HG03196 (cell line): ENCODE data around the gene NTRK2.

Experiments
- ATAC-seq: cut with Tn5 transposase; IDR thresholded peaks from one replicate; pipeline ENCODE4 v1.9.1; 2021; ENCODE audit not compliant: unreplicated experiment

NTRK2 gene

GRCh38 chr9:84779883-84780282, 110.4 kb downstream of the NTRK2 start:
- ATAC-seq = no peak

- ATAC-seq = no peak
Observed at GRCh38 chr9:84780385-84780784, 110.9 kb downstream of the NTRK2 start.

DNA sequence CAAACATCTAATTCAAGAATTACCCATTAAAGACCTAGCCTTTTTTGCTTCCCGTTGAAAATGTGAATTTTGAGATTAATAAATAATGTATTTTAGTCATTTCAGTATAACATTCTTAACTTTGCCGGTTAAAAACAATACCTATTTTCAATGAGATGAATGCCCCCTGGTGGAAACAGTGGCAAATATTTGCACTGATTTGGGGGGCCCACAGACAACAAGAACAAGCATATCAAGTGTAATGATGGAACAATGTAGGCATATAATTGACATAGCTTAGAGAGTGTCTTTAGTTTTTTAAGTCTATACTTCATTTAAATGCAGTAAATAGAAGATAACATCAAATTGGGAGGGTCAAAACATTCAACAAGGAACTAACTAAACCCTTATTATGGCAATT, 111.9 kb downstream of the NTRK2 start:
- ATAC-seq = no peak

- ATAC-seq = no peak
Observed at GRCh38 chr9:84781931-84782866, 112.7 kb downstream of the NTRK2 start.

GRCh38 chr9:84785792-84786547, 116.4 kb downstream of the NTRK2 start:
- ATAC-seq = no peak

DNA sequence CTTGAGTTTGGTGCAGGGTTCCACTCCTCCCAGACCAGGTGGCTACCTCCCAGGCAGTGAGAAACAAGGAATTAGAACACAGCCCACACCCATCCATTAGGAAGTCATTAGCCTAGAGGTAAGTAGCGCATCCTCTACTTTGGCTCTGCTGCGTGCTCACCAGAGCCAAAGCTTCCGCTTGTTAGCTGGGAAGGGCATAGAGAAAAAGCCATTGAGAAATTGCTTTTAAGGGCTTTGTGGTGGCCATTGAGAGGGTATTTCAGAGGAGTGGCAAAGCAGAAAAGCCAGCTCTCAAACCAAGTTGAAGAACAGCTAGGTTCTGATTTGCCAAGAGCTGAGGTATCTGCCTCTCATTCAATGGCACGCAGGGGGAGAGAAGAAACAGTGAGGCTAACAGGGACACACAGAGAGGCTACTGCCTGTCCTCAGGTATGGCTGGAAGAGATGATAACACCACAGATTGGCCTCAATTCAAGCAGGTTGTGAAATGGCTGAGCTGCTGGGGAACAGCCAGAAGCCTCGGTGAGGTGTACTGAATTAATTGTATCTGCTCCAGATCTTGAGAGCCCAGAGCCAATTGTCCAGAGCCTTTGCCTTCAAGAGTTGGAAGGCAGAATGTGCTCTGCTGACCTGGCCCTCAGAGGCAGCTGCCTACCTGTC, 119.4 kb downstream of the NTRK2 start:
- ATAC-seq = no peak

DNA sequence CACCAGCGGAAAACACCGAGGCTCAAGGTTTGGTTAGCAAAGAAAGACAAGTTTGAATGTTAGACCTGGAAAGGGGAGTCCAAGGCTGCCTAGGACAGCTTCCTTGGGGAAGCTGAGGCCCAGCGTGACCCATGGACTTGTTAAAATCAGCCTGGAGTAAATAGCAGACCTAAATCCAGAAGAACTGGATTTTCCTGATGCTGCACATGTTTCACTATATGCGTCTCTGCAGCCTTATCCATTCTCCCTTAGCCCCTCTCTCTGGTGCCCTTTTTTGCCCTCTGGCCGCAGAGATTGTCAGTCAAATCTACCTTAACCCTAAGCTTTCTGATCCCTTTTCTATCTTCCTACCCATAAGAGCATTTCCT, 119.9 kb downstream of the NTRK2 start:
- no peak for ATAC-seq

DNA sequence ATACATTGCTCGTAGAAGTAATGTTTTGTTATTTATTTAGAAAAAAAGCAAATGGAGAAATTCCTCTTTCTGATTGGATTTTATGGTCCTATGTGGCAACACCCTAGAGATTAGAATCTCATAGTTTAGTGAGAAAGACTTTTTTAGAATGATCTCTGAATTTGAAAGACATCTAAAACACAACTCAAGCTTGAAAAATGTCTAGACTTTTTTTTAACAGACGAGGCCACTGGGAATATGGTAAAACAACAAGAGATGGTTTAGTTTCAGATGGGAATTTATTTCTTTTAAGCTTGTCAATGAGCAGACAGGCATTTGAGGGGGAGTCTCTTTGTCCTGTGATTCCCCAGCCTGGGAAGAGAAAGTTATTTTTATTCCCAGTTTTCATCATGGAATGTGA, 122.1 kb downstream of the NTRK2 start:
- ATAC-seq = no peak

GRCh38 chr9:84793251-84793650, 123.7 kb downstream of the NTRK2 start:
- no peak for ATAC-seq

DNA sequence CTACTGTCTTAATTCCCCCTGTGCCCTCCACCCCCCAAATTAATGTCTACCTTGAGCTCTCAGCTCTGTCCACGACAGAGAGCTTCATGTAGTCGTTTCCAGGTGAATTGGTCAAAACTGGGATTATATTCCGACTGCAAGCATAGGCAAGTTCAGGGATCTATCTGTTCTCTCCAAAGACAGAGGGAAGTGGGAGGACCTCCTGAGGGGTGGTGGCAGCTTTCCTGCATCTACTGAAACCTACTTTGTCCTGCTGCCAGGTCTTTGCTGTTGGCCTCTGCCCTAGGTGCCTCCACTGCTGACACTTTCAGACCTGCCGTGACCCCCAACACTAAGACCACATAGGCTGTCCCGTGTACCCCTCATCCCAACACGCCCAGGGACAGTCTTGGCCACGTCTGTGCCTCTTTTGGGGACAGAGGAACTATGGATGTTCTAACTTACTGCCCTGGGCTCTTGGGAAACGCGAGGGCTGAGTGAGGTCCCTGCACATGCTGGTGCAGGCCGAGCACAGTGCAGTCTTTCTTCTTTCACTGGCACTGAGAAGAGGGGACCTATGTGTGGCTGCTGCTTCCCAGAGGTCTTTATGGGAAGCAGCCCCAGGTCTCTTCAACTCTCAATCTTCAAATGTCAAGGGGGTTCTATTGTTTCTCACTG, 125.6 kb downstream of the NTRK2 start:
- ATAC-seq = no peak

DNA sequence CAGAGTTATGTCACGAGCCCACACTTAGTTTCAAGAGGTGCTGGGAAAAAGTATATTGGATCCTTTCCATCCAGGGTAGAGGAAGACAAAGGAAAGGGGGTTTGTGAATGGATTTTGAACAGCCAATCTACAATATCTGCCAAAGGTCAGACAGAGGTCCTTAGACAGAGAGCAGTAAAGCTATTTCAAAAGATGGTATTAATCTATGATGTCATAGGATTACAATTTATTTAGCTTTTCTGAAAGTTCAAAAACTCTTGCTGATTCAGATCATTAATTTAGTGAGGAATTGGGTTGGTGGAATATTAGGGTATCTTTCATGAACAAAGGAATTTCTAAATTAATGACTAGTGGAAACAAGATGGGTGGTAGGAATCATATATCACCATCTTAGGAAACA, 126.9 kb downstream of the NTRK2 start:
- ATAC-seq = no peak

- ATAC-seq = no peak
Observed at GRCh38 chr9:84799251-84799650, 129.7 kb downstream of the NTRK2 start.

GRCh38 chr9:84804951-84805694, 135.6 kb downstream of the NTRK2 start:
- ATAC-seq = no peak

- ATAC-seq = no peak
Observed at GRCh38 chr9:84807431-84807830, 137.9 kb downstream of the NTRK2 start.

- no peak for ATAC-seq
Observed at GRCh38 chr9:84807870-84808390, 138.4 kb downstream of the NTRK2 start.

DNA sequence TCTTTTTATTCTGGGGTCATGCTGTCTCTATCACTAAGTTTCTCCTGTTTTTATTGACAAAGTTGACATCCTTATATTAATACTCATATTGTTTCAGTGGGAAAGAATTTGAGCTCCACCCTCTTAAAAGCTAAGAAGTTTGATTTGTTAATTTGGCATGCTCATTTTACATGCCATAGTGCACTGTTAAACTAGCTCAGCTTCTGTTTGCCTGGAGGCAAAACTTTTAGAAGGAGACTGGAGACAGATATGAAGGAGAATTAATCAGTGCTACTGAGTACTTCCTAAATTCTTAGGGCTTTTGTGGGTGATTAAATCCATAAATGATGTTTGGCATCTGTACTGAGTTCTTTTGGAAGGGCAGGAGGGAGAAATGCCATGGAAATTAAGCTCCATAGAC, 138.9 kb downstream of the NTRK2 start:
- ATAC-seq = no peak

- no peak for ATAC-seq
Observed at GRCh38 chr9:84811072-84811750, 141.7 kb downstream of the NTRK2 start.

GRCh38 chr9:84811751-84812074, 142.2 kb downstream of the NTRK2 start:
- ATAC-seq = no peak

- no peak for ATAC-seq
Observed at GRCh38 chr9:84812355-84812754, 142.8 kb downstream of the NTRK2 start.

GRCh38 chr9:84812847-84813246, 143.3 kb downstream of the NTRK2 start:
- no peak for ATAC-seq
